Fibroblast of skin of right biceps (primary cell): ENCODE measurements around the gene TNNI2.
"Not testable (repeated sequence)": the region's sequence is repeated elsewhere in the genome, so short reads cannot be mapped to it uniquely, and the experiment has no call there.

Source experiments
- DNase-seq: peaks from one replicate; pipeline ENCODE4 v3.0.0-alpha.2; 2013

The TNNI2 gene

DNA sequence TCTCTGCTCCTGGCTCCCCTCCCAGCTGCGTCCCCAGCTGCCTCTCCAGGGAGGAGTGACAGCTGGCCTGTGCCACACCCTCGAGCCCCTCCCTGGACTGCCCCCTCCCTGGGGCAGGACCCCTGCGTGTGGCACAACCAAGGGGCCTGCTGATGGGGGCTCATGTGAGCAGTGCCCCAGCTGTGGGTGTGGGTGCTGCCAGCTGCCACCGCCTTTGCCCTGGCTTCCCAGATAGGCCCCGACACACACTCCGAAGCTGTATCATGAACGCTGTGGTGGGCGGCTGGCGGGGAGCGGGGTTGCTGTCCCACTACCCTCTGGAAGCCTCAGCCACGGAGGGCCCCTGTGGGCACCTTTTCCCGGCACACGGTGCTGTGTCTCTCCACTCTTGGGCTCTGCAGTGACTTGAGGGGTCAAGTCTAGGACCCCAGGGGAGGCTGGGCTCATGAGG lies 37.1 kb downstream of the TNNI2 start:
- not testable (repeated sequence) for DNase-seq

GRCh38 chr11:1876361-1877063 lies 37.7 kb downstream of the TNNI2 start:
- peak; percentile 37 for DNase-seq

GRCh38 chr11:1877211-1878136 lies 38.7 kb downstream of the TNNI2 start:
- peak; percentile 43 for DNase-seq

DNA sequence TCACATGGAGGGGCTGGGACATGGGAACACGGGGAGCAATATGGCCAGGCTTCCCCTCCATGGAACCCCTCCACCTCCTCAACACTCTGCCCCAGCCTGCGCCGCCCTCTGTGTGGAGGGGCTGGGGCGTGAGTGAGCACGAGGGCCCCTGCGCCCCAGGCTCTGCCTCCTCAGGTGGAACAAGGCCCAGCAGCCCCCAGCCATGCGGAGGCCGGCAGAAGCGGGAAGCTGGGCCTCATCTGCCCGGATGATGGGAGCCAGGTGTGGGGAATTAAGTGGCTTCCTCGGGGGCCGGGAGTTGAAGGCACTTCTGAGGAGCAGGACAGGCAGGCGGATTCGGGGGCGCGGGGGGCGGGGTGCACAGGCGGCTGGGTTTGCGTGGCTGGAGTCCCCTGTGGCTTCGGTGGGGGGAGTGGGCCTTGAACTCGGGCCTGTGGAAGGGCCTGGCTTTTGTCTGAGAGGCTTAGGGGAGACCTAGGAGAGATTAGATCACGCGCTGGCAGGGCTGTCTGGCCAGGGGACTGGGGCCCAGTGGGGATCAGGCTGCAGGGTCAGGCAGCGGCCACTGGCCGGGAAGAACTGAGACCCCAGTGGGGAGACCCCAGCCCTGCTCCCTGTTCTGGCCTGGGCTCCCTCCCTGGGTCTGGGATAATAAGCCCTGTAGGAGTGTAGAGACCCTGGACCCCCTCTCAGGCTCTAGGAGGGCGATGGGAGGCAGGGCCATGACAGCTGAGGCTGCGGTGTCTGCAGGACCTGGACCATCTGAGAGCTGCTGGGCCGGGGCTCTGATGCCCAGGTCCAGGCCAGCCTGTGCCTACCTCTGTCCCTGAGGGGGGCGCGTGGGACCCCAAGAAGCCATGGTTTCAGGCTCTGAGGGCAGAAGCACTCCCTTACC lies 39.6 kb downstream of the TNNI2 start:
- no peak for DNase-seq

GRCh38 chr11:1879342-1879940 lies 40.7 kb downstream of the TNNI2 start:
- DNase-seq: no peak

DNA sequence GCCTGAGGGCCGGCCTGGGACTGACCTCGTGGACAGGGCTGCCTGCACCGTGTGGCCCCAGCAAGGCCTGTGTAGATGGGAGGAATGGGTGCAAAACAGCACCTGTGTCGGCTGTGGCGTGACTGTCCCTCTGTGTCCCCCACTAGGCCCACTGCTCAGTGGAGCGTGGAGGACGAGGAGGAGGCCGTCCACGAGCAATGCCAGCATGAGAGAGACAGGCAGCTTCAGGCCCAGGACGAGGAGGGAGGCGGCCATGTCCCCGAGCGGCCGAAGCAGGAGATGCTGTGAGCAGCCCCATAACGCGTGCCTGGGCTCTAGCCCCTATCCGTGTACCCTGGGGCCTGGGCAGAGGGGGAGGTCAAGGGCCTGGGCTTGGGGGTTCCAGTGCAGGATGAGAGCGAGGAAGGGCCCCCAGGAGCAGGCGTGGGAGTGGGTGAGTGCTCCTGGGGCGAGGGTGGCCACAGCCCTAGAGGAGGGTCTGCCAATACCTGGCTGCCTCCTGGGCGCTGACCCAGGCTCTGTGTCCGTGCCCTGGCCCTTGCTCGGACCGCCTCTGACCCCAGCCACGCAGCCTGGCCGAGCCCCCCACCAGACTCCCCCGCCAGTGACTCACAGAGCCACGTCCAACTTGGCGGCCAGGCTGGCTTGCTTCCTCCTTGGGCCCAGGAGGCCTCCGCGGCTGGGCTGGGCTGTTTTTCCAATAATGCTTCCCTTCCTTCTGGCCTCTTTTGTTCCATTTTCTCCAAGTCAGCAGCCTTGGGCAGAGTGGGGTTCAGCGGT lies 41.4 kb downstream of the TNNI2 start:
- DNase-seq: peak; percentile 47

GRCh38 chr11:1880746-1881441 lies 42.1 kb downstream of the TNNI2 start:
- DNase-seq: no peak

DNA sequence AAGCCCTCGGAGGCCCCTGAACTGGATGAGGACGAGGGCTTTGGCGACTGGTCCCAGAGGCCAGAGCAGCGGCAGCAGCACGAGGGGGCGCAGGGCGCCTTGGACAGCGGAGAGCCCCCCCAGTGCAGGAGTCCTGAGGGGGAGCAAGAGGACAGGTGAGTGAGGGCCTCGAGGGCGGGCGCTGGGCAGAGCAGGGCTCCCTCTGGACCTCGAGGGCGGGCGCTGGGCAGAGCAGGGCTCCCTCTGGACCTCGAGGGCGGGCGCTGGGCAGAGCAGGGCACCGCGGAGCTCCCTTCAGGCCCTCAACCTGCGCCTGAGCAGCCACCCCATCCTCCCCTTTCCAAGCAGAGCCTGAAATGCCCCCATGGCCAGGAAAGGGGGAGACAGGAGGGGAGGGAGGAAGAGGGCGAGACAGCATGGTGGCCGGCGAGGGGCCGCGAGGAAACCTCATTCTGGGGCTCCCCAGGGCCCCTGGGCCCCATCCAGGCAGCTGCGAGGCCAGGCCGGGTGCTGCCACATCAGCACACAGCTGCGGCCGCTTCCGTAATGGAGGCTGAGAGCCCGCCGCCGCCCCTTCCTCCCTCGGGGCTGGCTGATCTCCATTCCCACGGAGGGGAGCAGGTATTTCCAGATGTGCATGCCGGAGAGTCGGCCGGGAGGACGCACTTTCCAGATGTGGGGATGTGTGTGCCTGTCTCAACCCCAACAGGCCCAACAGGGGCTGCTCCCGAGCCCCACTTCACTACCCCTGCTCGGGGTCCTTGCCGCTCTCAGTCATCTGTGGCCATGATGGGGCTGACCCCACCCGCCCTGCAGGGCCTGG lies 42.9 kb downstream of the TNNI2 start:
- DNase-seq: no peak

- DNase-seq: peak; percentile 69
Measured at GRCh38 chr11:1882265-1883238, 43.8 kb downstream of the TNNI2 start.

DNA sequence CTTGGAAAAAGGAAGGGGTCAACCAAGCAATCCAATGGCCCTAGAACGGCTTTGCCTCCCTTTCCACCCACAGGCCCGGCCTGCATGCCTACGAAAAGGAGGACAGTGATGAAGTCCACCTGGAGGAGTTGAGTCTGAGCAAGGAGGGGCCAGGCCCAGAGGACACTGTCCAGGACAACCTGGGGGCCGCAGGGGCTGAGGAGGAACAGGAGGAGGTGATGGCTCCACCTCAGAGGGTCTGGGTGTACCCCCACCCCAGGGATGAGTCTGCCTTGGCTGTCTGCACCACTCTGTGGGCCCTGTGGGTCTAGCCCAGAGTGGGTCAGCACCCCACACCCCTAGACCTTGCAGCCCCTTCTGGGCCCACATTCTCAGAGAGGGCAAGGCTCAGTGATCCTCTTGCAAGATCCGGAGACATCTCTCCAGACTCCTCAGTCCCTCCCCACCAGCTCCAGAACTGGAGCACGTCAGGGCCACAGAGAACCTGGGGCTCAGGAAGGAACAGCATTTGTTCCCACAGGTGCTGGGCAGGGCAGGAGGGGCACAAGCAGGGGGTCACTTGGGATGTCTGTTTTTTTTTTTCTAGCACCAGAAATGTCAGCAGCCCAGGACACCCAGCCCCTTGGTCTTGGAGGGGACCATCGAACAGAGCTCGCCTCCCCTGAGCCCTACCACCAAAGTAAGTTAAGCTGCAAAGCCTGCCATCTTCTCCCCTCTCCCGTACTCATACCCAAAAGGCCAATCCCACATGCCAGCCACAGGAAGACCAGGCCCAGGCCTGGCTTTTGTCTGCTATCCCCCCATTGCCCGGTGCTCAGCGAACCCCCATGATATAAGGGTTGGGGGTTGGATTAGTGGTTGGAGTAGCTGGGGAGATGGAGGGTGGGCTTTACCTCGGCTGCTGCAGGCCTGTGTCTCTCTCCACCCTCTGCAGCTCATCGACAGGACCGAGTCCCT lies 44.8 kb downstream of the TNNI2 start:
- DNase-seq: no peak

DNA sequence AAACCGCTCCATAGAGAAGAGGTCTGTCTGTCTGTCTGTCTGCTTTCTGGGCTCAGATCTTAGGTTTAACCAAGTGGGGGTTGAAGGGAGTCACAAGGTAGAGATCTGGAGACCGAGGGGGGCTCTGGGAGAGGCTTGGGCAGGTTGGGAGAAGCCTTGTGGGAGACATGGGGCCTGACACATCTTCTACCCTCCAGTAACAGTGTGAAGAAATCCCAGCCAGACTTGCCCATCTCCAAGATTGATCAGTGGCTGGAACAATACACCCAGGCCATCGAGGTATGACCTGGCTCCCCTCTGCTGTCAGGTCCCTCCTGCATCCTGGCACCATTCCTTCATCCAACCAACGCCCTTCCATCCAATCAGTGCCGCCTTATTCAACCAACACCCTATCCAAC lies 45.5 kb downstream of the TNNI2 start:
- no peak for DNase-seq

- DNase-seq: not testable (repeated sequence)
Measured at GRCh38 chr11:1886551-1886950, 47.8 kb downstream of the TNNI2 start.

GRCh38 chr11:1887451-1888346 lies 48.9 kb downstream of the TNNI2 start:
- DNase-seq: no peak

DNA sequence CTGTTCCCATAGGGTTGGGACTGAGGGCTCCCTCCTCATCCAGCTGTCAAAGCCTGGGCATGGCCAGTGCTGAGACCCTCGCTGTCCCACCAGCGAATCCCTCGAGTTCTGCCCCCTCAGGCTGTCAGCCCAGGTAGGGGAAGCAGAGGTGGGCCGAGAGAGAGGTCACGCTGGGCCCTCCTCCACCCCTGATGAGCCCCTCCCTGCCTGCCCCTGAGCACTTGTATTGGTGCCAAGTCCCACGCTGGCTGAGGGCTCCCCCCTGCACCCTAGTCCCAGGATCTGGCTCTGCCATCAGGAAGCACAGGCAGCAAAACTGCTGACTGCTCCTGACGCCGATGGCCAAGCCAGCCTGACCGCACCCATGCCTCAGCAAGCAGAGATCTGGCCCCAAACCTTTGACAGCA lies 49.6 kb downstream of the TNNI2 start:
- no peak for DNase-seq

- DNase-seq: no peak
Measured at GRCh38 chr11:1888811-1889210, 50.0 kb downstream of the TNNI2 start.

GRCh38 chr11:1889224-1889930 lies 50.6 kb downstream of the TNNI2 start:
- DNase-seq: no peak
